ENCODE results near the gene CAMSAP2. TPM values are rescaled to one million over a fixed set of nuclear protein-coding genes. Genes with fewer than 3 reads are reported as not detected.
A peak's percentile ranks its signal among the peaks of the same experiment; 100 is the strongest.

Gene CAMSAP2
- total RNA-seq, 4 donors from 2014 or later, result 4.9 to 21.5 (median 8.1) TPM

- H3K27ac ChIP-seq, result no peak overlapping the region
- no peaks in the 10 kb centered on the region for H3K9me3 ChIP-seq
- H3K4me3 ChIP-seq, result no peak overlapping the region
- DNase-seq, result no peak
- no peaks in the 10 kb centered on the region for H3K27me3 ChIP-seq
- peaks cover 0 to 4% (median 0%) of the 10 kb centered on the region in 3 donors for H3K36me3 ChIP-seq
- TF ChIP-seq POLR2A (IDR thresholded peaks at IDR 0.05), result no peak
- TF ChIP-seq CTCF (IDR thresholded peaks at IDR 0.05), result no peak
- peaks cover 0 to 7% (median 0%) of the 10 kb centered on the region in 4 donors for H3K4me1 ChIP-seq
Observed at GRCh38 chr1:200778766-200779165, 40.1 kb downstream of the CAMSAP2 start.

GRCh38 chr1:200779326-200779725, 40.6 kb downstream of the CAMSAP2 start:
- no peak overlapping the region for H3K27ac ChIP-seq
- H3K4me1 ChIP-seq, result peaks cover 0 to 7% (median 0%) of the 10 kb centered on the region in 4 donors
- no peak for TF ChIP-seq POLR2A (IDR thresholded peaks at IDR 0.05)
- no peak for TF ChIP-seq CTCF (IDR thresholded peaks at IDR 0.05)
- H3K27me3 ChIP-seq, result no peaks in the 10 kb centered on the region
- H3K4me3 ChIP-seq, result no peak overlapping the region
- DNase-seq, result no peak
- peaks cover 0 to 4% (median 0%) of the 10 kb centered on the region in 3 donors for H3K36me3 ChIP-seq
- no peaks in the 10 kb centered on the region for H3K9me3 ChIP-seq

GRCh38 chr1:200780545-200781369, 42.1 kb downstream of the CAMSAP2 start:
- peaks cover 0 to 4% (median 0%) of the 10 kb centered on the region in 3 donors for H3K36me3 ChIP-seq
- no peak for TF ChIP-seq POLR2A (IDR thresholded peaks at IDR 0.05)
- peak in 1 of 6 experiments; percentile 5 for TF ChIP-seq CTCF (IDR thresholded peaks at IDR 0.05)
- no peak for DNase-seq

GRCh38 chr1:200783926-200784325, 45.2 kb downstream of the CAMSAP2 start:
- Histone ChIP-seq H3K36me3 (peaks cover 0 to 4% (median 0%) of the 10 kb centered on the region in 3 donors), H3K27ac (no peak overlapping the region), H3K27me3 (no peaks in the 10 kb centered on the region), H3K9me3 (no peaks in the 10 kb centered on the region), H3K4me1 (peaks cover 0 to 7% (median 0%) of the 10 kb centered on the region in 4 donors), H3K4me3 (no peak overlapping the region)
- no peak for DNase-seq
- TF ChIP-seq CTCF (IDR thresholded peaks at IDR 0.05) (no peak), POLR2A (IDR thresholded peaks at IDR 0.05) (no peak)

More at GRCh38 chr1:200780545-200781369, 42.1 kb downstream of the CAMSAP2 start:
- Histone ChIP-seq H3K27ac (no peak overlapping the region), H3K9me3 (no peaks in the 10 kb centered on the region), H3K4me1 (peaks cover 0 to 7% (median 0%) of the 10 kb centered on the region in 4 donors), H3K4me3 (no peak overlapping the region), H3K27me3 (no peaks in the 10 kb centered on the region)

- no peak for TF ChIP-seq POLR2A (IDR thresholded peaks at IDR 0.05)
- TF ChIP-seq CTCF (IDR thresholded peaks at IDR 0.05), result no peak
Observed at GRCh38 chr1:200784576-200784975, 45.9 kb downstream of the CAMSAP2 start.

More at GRCh38 chr1:200784576-200784975, 45.9 kb downstream of the CAMSAP2 start:
- Histone ChIP-seq H3K4me1 (peaks cover 0 to 7% (median 0%) of the 10 kb centered on the region in 4 donors), H3K36me3 (peaks cover 0 to 4% (median 0%) of the 10 kb centered on the region in 3 donors), H3K27ac (no peak overlapping the region), H3K4me3 (no peak overlapping the region), H3K27me3 (no peaks in the 10 kb centered on the region), H3K9me3 (no peaks in the 10 kb centered on the region)
- no peak for DNase-seq
